ENCODE data around the gene FRG2.
"Not testable (repeated sequence)": the region's sequence is repeated elsewhere in the genome, so short reads cannot be mapped to it uniquely, and the experiment has no call there.

FRG2 gene

GRCh38 chr4:190027156-190027555 lies at the start of gene FRG2:
FRG2 (minus strand) TSS chr4:190027256; CDS start chr4:190027204, 52 bp downstream.
- DNase-seq, result not testable (repeated sequence)

- DNase-seq, result not testable (repeated sequence)
Measured at GRCh38 chr4:190068351-190068750, 41.3 kb upstream of the FRG2 start.

- DNase-seq, result not testable (repeated sequence)
Measured at GRCh38 chr4:190064805-190065204, 37.7 kb upstream of the FRG2 start.

GRCh38 chr4:190064342-190064741 lies 37.3 kb upstream of the FRG2 start, which contains the start of gene DBET:
DBET (plus strand) TSS chr4:190064502.
- DNase-seq, result not testable (repeated sequence)

GRCh38 chr4:190058997-190059396 lies 31.9 kb upstream of the FRG2 start:
- DNase-seq, result not testable (repeated sequence)

GRCh38 chr4:190049378-190050239 lies 22.6 kb upstream of the FRG2 start:
- DNase-seq, result not testable (repeated sequence)

GRCh38 chr4:190047627-190048026 lies 20.6 kb upstream of the FRG2 start:
- DNase-seq, result not testable (repeated sequence)

GRCh38 chr4:190040873-190041272 lies 13.8 kb upstream of the FRG2 start:
- DNase-seq, result not testable (repeated sequence)

- not testable (repeated sequence) for DNase-seq
Measured at GRCh38 chr4:190037704-190038388, 10.8 kb upstream of the FRG2 start.

- not testable (repeated sequence) for DNase-seq
Measured at GRCh38 chr4:190031264-190031663, 4.2 kb upstream of the FRG2 start.

- DNase-seq, result not testable (repeated sequence)
Measured at GRCh38 chr4:190022614-190023281, 4.3 kb downstream of the FRG2 start.

GRCh38 chr4:190021973-190022372 lies 5.1 kb downstream of the FRG2 start:
- not testable (repeated sequence) for DNase-seq

GRCh38 chr4:190020790-190021717 lies 6.0 kb downstream of the FRG2 start:
- DNase-seq, result no peak

- not testable (repeated sequence) for DNase-seq
Measured at GRCh38 chr4:190019859-190020463, 7.1 kb downstream of the FRG2 start.

- DNase-seq, result no peak
Measured at GRCh38 chr4:190019023-190019858, 7.8 kb downstream of the FRG2 start.

GRCh38 chr4:190018201-190018920 lies 8.7 kb downstream of the FRG2 start:
- no peak for DNase-seq

GRCh38 chr4:190017357-190018200 lies 9.5 kb downstream of the FRG2 start:
- DNase-seq, result no peak

GRCh38 chr4:190016369-190017289 lies 10.4 kb downstream of the FRG2 start:
- DNase-seq, result no peak
